ENCODE results near the gene GDPD4.

DNA sequence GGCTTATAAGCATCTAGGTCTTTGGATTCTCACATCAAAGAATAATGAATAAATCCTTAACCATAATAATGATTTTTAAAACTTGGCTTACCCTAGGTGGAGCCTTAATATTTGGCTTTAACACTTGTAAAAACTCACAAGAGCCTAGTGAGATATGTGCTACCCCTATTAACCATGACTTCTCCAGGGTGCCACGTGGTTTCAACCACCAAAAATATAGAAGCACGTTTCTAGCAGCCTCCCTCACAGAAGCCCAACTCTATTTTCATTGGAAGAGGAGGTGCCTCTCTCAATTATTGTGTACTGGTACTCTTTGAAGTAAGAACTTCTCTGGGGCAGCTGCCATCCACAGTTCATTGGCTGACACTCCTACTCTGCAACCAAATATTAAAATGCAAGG is 46.5 kb upstream of the GDPD4 start:
- TF ChIP-seq POLR2A (IDR thresholded peaks at IDR 0.05; ENCODE audit: low read length) (no peak), GATA1 (IDR thresholded peaks at IDR 0.05; ENCODE audit: low read depth, low read length) (no peak)

Data from erythroblast (primary cell).